Putamen (tissue), 1 donor: ENCODE measurements around the gene SOWAHC.
"Not testable (repeated sequence)": the region's sequence is repeated elsewhere in the genome, so short reads cannot be mapped to it uniquely, and the experiment has no call there.

Experiments
- DNase-seq: peaks from one replicate; pipeline ENCODE4 v3.0.0-alpha.2; 2016; ENCODE audit warnings: low spot score

Gene SOWAHC

DNA sequence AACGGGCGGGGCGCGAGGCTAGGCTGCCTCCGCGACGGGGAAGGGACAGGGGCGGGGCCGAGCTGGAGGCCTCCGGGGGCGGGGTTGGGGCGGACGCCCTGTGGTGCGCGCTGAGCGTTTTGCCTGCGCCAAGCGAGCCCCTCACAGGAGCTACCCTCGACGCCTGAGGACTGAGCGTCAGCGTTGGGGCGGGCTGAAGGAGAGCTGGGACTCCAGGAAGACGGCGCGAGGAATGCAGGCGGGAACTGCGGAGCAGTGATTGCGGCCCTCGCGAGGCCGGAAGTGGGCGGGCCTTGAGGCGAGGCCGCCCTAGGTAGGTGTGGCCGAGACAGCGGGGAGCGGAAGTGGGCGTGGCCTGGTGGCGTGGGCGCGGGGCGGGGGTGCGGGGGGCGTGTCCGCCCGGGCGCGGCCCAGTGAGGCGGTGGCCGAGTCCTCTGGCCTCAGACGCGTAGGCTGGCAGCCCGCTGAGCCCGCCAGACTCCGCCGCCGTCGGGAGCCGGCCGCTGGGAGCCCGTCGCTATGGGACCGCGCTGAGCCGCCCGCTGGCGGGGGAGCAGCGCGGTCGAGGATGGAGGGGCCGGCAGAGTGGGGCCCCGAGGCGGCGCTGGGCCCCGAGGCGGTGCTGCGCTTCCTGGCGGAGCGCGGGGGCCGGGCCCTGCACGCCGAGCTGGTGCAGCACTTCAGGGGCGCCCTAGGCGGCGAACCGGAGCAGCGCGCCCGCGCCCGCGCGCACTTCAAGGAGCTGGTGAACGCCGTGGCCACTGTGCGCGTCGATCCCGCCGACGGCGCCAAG, at the start of gene SOWAHC, which contains the start of gene SEPTIN10:
SOWAHC (plus strand) TSS at position 443 of the 793 bp plus-strand sequence; CDS start at position 569, 126 bp downstream.
SEPTIN10 (minus strand) TSS at position 45 of the 793 bp plus-strand sequence. CDS start 139 bp downstream, outside the sequence.
- DNase-seq: peak; percentile 94

- DNase-seq: no peak
These were observed 38.8 kb upstream of the SOWAHC start for GRCh38 chr2:109575373-109575772.

- DNase-seq: not testable (repeated sequence)
These were observed 36.5 kb upstream of the SOWAHC start for GRCh38 chr2:109577630-109578029.

- no peak for DNase-seq
These were observed 31.0 kb upstream of the SOWAHC start for GRCh38 chr2:109582928-109583895.

- DNase-seq: no peak
These were observed 27.5 kb upstream of the SOWAHC start for GRCh38 chr2:109586687-109587086.

GRCh38 chr2:109591206-109591605, 23.0 kb upstream of the SOWAHC start:
- no peak for DNase-seq

- no peak for DNase-seq
These were observed 21.3 kb upstream of the SOWAHC start for GRCh38 chr2:109592905-109593304.

DNA sequence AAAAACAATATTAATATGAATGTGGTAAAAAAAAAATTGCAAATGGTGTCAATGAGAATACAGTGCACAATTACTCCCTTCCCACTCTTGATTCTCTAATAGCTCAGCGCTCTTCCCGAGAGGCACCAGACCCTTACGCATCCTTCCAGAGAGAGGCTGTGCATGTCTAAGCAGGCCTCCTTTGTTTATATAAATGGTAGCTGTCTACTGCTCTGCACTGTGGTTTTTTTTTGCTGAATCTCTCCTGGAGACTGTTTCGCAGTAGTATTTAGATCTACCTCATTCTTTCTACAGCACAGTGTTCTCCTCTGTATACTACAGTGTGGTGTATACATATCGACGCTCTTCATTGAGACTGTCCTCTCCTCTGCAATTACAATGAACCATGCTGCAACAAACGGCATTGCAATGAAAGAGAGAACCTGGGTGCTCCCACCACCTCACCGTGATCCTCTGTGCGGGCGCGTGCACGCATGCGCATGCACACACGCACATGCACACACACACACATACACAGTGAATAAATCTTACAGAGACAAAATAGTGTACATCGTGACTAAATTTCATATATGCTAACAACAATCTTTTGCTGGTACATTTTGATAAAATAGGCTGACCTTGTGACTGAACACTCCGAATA, 19.8 kb upstream of the SOWAHC start:
- DNase-seq: peak; percentile 29

GRCh38 chr2:109595644-109596043, 18.5 kb upstream of the SOWAHC start:
- no peak for DNase-seq

- DNase-seq: no peak
These were observed 16.9 kb upstream of the SOWAHC start for GRCh38 chr2:109597283-109597682.

GRCh38 chr2:109601783-109602182, 12.4 kb upstream of the SOWAHC start:
- no peak for DNase-seq

- DNase-seq: no peak
These were observed 11.5 kb upstream of the SOWAHC start for GRCh38 chr2:109602617-109603188.

DNA sequence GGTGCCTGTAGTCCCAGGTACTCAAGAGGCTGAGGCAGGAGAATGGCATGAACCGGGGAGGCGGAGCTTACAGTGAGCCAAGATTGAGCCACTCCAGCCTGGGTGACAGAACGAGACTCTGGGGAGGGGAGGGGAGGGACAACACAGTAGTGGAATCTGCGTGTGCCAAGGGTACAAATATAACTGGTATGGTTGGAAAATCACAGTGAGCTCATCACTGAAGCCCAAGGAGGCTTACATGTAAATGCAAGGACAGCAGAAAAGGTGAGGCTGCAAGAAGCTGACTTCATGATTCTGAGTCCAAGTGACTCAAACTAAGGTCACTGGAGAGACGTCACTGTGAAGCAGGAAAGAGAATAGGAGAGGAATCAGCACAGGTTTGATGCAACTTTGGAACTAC, 9.6 kb upstream of the SOWAHC start:
- DNase-seq: no peak

GRCh38 chr2:109607766-109608165, 6.4 kb upstream of the SOWAHC start:
- no peak for DNase-seq

DNA sequence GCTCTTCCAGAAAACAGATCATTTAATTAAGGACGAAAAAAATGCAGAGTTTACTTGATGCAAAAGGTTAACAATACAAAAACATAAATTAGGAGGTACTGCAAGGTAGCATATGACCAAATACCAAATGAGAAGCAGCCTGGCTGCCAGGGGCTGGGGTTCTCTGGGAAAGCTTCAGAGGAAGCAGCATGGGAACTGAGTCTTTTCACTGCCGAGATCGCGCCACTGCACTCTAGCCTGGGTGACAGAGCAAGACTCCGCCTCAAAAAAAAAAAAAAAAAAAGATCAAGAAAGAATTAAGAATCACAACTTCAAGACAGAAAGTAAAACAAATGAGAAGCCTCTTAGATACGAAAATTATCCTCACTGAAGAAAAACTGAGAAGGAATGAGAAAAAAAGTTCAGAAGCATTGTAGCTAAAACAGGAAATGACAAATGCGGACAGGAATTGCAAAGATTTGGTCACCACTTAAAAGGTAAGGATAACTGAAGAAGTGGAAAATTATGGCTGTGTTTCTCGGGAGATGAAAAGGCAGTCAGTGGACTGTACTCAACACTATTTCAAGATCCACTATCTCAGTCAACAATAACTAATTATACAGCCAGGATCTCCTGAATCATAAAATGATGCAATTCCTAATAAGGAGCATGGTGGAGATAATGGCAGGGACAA, 4.7 kb upstream of the SOWAHC start:
- DNase-seq: no peak

- DNase-seq: no peak
These were observed 2.6 kb upstream of the SOWAHC start for GRCh38 chr2:109611467-109612095.

- DNase-seq: no peak
These were observed 863 bp upstream of the SOWAHC start for GRCh38 chr2:109613081-109613921.

DNA sequence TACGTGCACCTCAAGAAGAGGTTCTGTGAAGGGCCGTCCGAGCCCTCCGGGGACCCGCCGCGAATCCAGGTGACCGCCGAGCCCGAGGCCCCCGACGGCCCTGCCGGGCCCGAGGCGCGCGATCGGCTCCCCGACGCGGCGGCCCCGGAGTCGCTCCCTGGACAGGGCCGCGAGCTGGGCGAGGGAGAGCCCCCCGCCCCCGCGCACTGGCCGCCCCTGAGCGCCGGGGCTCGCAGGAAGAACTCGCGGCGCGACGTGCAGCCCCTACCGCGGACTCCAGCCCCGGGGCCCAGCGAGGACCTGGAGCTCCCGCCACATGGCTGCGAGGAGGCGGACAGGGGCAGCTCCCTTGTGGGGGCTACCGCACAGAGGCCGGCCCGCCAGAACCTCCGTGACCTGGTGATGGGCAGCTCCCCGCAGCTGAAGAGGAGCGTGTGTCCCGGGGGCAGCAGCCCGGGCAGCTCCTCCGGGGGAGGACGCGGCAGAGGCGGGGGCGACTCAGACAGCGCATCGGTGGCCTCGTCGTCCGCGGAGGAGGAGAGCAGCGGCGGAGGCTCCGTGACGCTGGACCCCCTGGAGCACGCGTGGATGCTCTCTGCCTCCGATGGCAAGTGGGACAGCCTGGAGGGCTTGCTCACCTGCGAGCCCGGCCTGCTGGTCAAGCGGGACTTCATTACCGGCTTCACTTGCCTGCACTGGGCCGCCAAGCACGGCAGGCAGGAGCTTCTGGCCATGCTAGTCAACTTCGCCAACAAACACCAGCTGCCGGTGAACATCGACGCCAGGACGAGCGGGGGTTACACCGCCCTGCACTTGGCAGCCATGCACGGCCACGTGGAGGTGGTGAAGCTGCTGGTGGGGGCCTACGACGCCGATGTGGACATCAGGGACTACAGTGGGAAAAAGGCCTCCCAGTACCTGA, 812 bp downstream of the SOWAHC start:
- no peak for DNase-seq
